ENCODE data around the gene SYTL4. TPM values are rescaled to one million over a fixed set of nuclear protein-coding genes. Genes with fewer than 3 reads are reported as not detected.

The SYTL4 gene
- total and polyA plus RNA-seq, 3 experiments from 2014 or later = not detected

- no peak overlapping the region for H3K27ac Mint-ChIP-seq
- H3K9me3 Mint-ChIP-seq = no peaks in the 10 kb centered on the region
- H3K27me3 Mint-ChIP-seq = peaks cover 0 to 3% of the 10 kb centered on the region in 2 donors
- H3K4me3 ChIP-seq (ENCODE audit: low read length) = no peak overlapping the region
- no peaks in the 10 kb centered on the region for H3K4me1 ChIP-seq (ENCODE audit: insufficient read depth, low read length)
- H3K27ac ChIP-seq (ENCODE audit: low read depth, low read length) = no peak overlapping the region
- H3K9me3 ChIP-seq (ENCODE audit: low read length) = no peaks in the 10 kb centered on the region
- peaks cover 0 to 7% (median 3%) of the 10 kb centered on the region in 3 donors for H3K4me1 Mint-ChIP-seq
- ChIA-PET CTCF (interaction anchor here (1.0 to 1.3 kb wide), 4 partner anchors 23 to 597 kb away, joined by 3 read pairs; no protein-coding TSS in a partner anchor), POLR2A (no interaction called here)
- no peak for DNase-seq
- H3K36me3 ChIP-seq (ENCODE audit: insufficient read depth, low read length) = no peaks in the 10 kb centered on the region
- H3K4me3 Mint-ChIP-seq = no peak overlapping the region
- no peaks in the 10 kb centered on the region for H3K27me3 ChIP-seq (ENCODE audit: insufficient read depth, low read length, poor library complexity, severe bottlenecking)
- H3K36me3 Mint-ChIP-seq = no peaks in the 10 kb centered on the region
Measured at GRCh38 chrX:100685997-100686305, 46.0 kb downstream of the SYTL4 start.

- peak; percentile 17 to 51 (median 35) for DNase-seq
- Mint-ChIP-seq H3K9me3 (no peaks in the 10 kb centered on the region), H3K4me1 (peaks cover 0 to 7% (median 3%) of the 10 kb centered on the region in 3 donors), H3K36me3 (no peaks in the 10 kb centered on the region), H3K27ac (no peak overlapping the region), H3K4me3 (no peak overlapping the region), H3K27me3 (peaks cover 0 to 3% of the 10 kb centered on the region in 2 donors)
- CTCF ChIA-PET = interaction anchor here (1.0 to 1.3 kb wide), 4 partner anchors 22 to 597 kb away, joined by 3 read pairs; no protein-coding TSS in a partner anchor
- Histone ChIP-seq H3K4me1 (ENCODE audit: insufficient read depth, low read length) (no peaks in the 10 kb centered on the region), H3K9me3 (ENCODE audit: low read length) (no peaks in the 10 kb centered on the region), H3K4me3 (ENCODE audit: low read length) (no peak overlapping the region), H3K36me3 (ENCODE audit: insufficient read depth, low read length) (no peaks in the 10 kb centered on the region), H3K27me3 (ENCODE audit: insufficient read depth, low read length, poor library complexity, severe bottlenecking) (no peaks in the 10 kb centered on the region), H3K27ac (ENCODE audit: low read depth, low read length) (no peak overlapping the region)
- POLR2A ChIA-PET = no interaction called here
Measured at GRCh38 chrX:100685284-100685996, 46.5 kb downstream of the SYTL4 start.

GRCh38 chrX:100682939-100683338 is 49.0 kb downstream of the SYTL4 start:
- Mint-ChIP-seq H3K4me1 (peaks cover 0 to 5% (median 3%) of the 10 kb centered on the region in 3 donors), H3K9me3 (no peaks in the 10 kb centered on the region), H3K27me3 (peaks cover 0 to 3% of the 10 kb centered on the region in 2 donors), H3K36me3 (no peaks in the 10 kb centered on the region), H3K4me3 (no peak overlapping the region), H3K27ac (peak overlapping the region in 1 of 8 donors; percentile 70)
- Histone ChIP-seq H3K27me3 (ENCODE audit: insufficient read depth, low read length, poor library complexity, severe bottlenecking) (no peaks in the 10 kb centered on the region), H3K27ac (ENCODE audit: low read depth, low read length) (no peak overlapping the region), H3K4me3 (ENCODE audit: low read length) (no peak overlapping the region), H3K4me1 (ENCODE audit: insufficient read depth, low read length) (no peaks in the 10 kb centered on the region), H3K36me3 (ENCODE audit: insufficient read depth, low read length) (no peaks in the 10 kb centered on the region), H3K9me3 (ENCODE audit: low read length) (no peaks in the 10 kb centered on the region)
- no peak for DNase-seq
- ChIA-PET POLR2A (no interaction called here), CTCF (no interaction called here)

GRCh38 chrX:100681599-100681998 is 50.3 kb downstream of the SYTL4 start:
- Histone ChIP-seq H3K27ac (ENCODE audit: low read depth, low read length) (no peak overlapping the region), H3K27me3 (ENCODE audit: insufficient read depth, low read length, poor library complexity, severe bottlenecking) (no peaks in the 10 kb centered on the region), H3K36me3 (ENCODE audit: insufficient read depth, low read length) (no peaks in the 10 kb centered on the region), H3K9me3 (ENCODE audit: low read length) (no peaks in the 10 kb centered on the region), H3K4me1 (ENCODE audit: insufficient read depth, low read length) (no peaks in the 10 kb centered on the region), H3K4me3 (ENCODE audit: low read length) (no peak overlapping the region)
- H3K27me3 Mint-ChIP-seq = peaks cover 0 to 3% of the 10 kb centered on the region in 2 donors
- H3K27ac Mint-ChIP-seq = no peak overlapping the region
- no peaks in the 10 kb centered on the region for H3K4me1 Mint-ChIP-seq
- H3K36me3 Mint-ChIP-seq = no peaks in the 10 kb centered on the region
- H3K9me3 Mint-ChIP-seq = no peaks in the 10 kb centered on the region
- DNase-seq = no peak
- ChIA-PET POLR2A (no interaction called here), CTCF (interaction anchor here (1.4 kb wide), 1 partner anchor 10 kb away, joined by 3 read pairs; no protein-coding TSS in a partner anchor)
- H3K4me3 Mint-ChIP-seq = no peak overlapping the region

- H3K4me1 ChIP-seq (ENCODE audit: insufficient read depth, low read length) = no peaks in the 10 kb centered on the region
- H3K4me3 ChIP-seq (ENCODE audit: low read length) = no peak overlapping the region
- no peak overlapping the region for H3K4me3 Mint-ChIP-seq
- no peak overlapping the region for H3K27ac Mint-ChIP-seq
- H3K36me3 ChIP-seq (ENCODE audit: insufficient read depth, low read length) = no peaks in the 10 kb centered on the region
- H3K36me3 Mint-ChIP-seq = no peaks in the 10 kb centered on the region
- no peak overlapping the region for H3K27ac ChIP-seq (ENCODE audit: low read depth, low read length)
- H3K4me1 Mint-ChIP-seq = no peaks in the 10 kb centered on the region
- CTCF ChIA-PET = interaction anchor here (1.4 kb wide), 1 partner anchor 10 kb away, joined by 3 read pairs; no protein-coding TSS in a partner anchor
- DNase-seq = no peak
- peaks cover 0 to 2% of the 10 kb centered on the region in 2 donors for H3K27me3 Mint-ChIP-seq
- H3K9me3 ChIP-seq (ENCODE audit: low read length) = no peaks in the 10 kb centered on the region
- H3K9me3 Mint-ChIP-seq = no peaks in the 10 kb centered on the region
- no peaks in the 10 kb centered on the region for H3K27me3 ChIP-seq (ENCODE audit: insufficient read depth, low read length, poor library complexity, severe bottlenecking)
- POLR2A ChIA-PET = no interaction called here
Measured at GRCh38 chrX:100680756-100681155, 51.2 kb downstream of the SYTL4 start.

- H3K27ac Mint-ChIP-seq = peak overlapping the region in 1 of 8 donors; percentile 7
- H3K27ac ChIP-seq (ENCODE audit: low read depth, low read length) = no peak overlapping the region
- H3K27me3 ChIP-seq (ENCODE audit: insufficient read depth, low read length, poor library complexity, severe bottlenecking) = no peaks in the 10 kb centered on the region
- no peak for DNase-seq
- POLR2A ChIA-PET = no interaction called here
- no peak overlapping the region for H3K4me3 Mint-ChIP-seq
- no peaks in the 10 kb centered on the region for H3K36me3 Mint-ChIP-seq
- no peaks in the 10 kb centered on the region for H3K9me3 Mint-ChIP-seq
- no peaks in the 10 kb centered on the region for H3K9me3 ChIP-seq (ENCODE audit: low read length)
- CTCF ChIA-PET = no interaction called here
- peaks cover 0 to 2% of the 10 kb centered on the region in 2 donors for H3K27me3 Mint-ChIP-seq
- H3K36me3 ChIP-seq (ENCODE audit: insufficient read depth, low read length) = no peaks in the 10 kb centered on the region
- H3K4me1 Mint-ChIP-seq = peaks cover 12 to 14% (median 12%) of the 10 kb centered on the region in 3 donors
- H3K4me1 ChIP-seq (ENCODE audit: insufficient read depth, low read length) = no peaks in the 10 kb centered on the region
- no peak overlapping the region for H3K4me3 ChIP-seq (ENCODE audit: low read length)
Measured at GRCh38 chrX:100677611-100678181, 54.2 kb downstream of the SYTL4 start.

GRCh38 chrX:100674705-100675104 is 57.2 kb downstream of the SYTL4 start:
- Histone ChIP-seq H3K4me1 (ENCODE audit: insufficient read depth, low read length) (no peaks in the 10 kb centered on the region), H3K9me3 (ENCODE audit: low read length) (no peaks in the 10 kb centered on the region), H3K4me3 (ENCODE audit: low read length) (no peak overlapping the region), H3K27me3 (ENCODE audit: insufficient read depth, low read length, poor library complexity, severe bottlenecking) (no peaks in the 10 kb centered on the region), H3K27ac (ENCODE audit: low read depth, low read length) (no peak overlapping the region), H3K36me3 (ENCODE audit: insufficient read depth, low read length) (no peaks in the 10 kb centered on the region)
- H3K4me1 Mint-ChIP-seq = peaks cover 12 to 14% (median 12%) of the 10 kb centered on the region in 3 donors
- H3K9me3 Mint-ChIP-seq = no peaks in the 10 kb centered on the region
- H3K27ac Mint-ChIP-seq = peak overlapping the region in 3 of 8 donors; percentile 17 to 29 (median 21)
- CTCF ChIA-PET = interaction anchor here (1.9 kb wide), 1 partner anchor 94 kb away, joined by 4 read pairs; no protein-coding TSS in a partner anchor
- peak overlapping the region in 1 of 7 donors; percentile 2 for H3K4me3 Mint-ChIP-seq
- POLR2A ChIA-PET = no interaction called here
- no peak for DNase-seq
- peaks cover 0 to 5% of the 10 kb centered on the region in 2 donors for H3K27me3 Mint-ChIP-seq
- no peaks in the 10 kb centered on the region for H3K36me3 Mint-ChIP-seq

- Mint-ChIP-seq H3K27me3 (peaks cover under 1 to 6% of the 10 kb centered on the region in 2 donors), H3K9me3 (no peaks in the 10 kb centered on the region), H3K4me1 (peaks cover 12 to 14% (median 12%) of the 10 kb centered on the region in 3 donors), H3K36me3 (no peaks in the 10 kb centered on the region), H3K4me3 (no peak overlapping the region), H3K27ac (peak overlapping the region in 1 of 8 donors; percentile 39)
- no peak overlapping the region for H3K27ac ChIP-seq (ENCODE audit: low read depth, low read length)
- no peak for DNase-seq
- H3K4me1 ChIP-seq (ENCODE audit: insufficient read depth, low read length) = no peaks in the 10 kb centered on the region
- no peaks in the 10 kb centered on the region for H3K9me3 ChIP-seq (ENCODE audit: low read length)
- no peaks in the 10 kb centered on the region for H3K36me3 ChIP-seq (ENCODE audit: insufficient read depth, low read length)
- no peak overlapping the region for H3K4me3 ChIP-seq (ENCODE audit: low read length)
- H3K27me3 ChIP-seq (ENCODE audit: insufficient read depth, low read length, poor library complexity, severe bottlenecking) = no peaks in the 10 kb centered on the region
- POLR2A ChIA-PET = no interaction called here
- CTCF ChIA-PET = no interaction called here
Measured at GRCh38 chrX:100673397-100673953, 58.4 kb downstream of the SYTL4 start.
